NCI-H2029 (cell line): ENCODE results near the gene LRRC53.
A peak's percentile ranks its signal among the peaks of the same experiment; 100 is the strongest.

Experiments
- DNase-seq: peaks from one replicate; lab custom pipeline; 2025; lab: John Stamatoyannopoulos, UW

Gene LRRC53

GRCh38 chr1:74512170-74512915, at the start of gene LRRC53:
LRRC53 (minus strand) TSS chr1:74512611; CDS start chr1:74483349, 29,262 bp downstream.
- DNase-seq = no peak

GRCh38 chr1:74549932-74550331, 37.5 kb upstream of the LRRC53 start:
- DNase-seq = no peak

GRCh38 chr1:74548961-74549750, 36.7 kb upstream of the LRRC53 start:
- no peak for DNase-seq

GRCh38 chr1:74545821-74546220, 33.4 kb upstream of the LRRC53 start:
- no peak for DNase-seq

GRCh38 chr1:74534241-74534640, 21.8 kb upstream of the LRRC53 start:
- no peak for DNase-seq

- no peak for DNase-seq
Measured at GRCh38 chr1:74531796-74532195, 19.4 kb upstream of the LRRC53 start.

- DNase-seq = no peak
Measured at GRCh38 chr1:74530892-74531291, 18.5 kb upstream of the LRRC53 start.

- no peak for DNase-seq
Measured at GRCh38 chr1:74528123-74528522, 15.7 kb upstream of the LRRC53 start.

GRCh38 chr1:74526708-74527107, 14.3 kb upstream of the LRRC53 start:
- DNase-seq = no peak

- no peak for DNase-seq
Measured at GRCh38 chr1:74523873-74524480, 11.6 kb upstream of the LRRC53 start.

GRCh38 chr1:74522148-74522547, 9.7 kb upstream of the LRRC53 start:
- no peak for DNase-seq

GRCh38 chr1:74517599-74518051, 5.2 kb upstream of the LRRC53 start:
- no peak for DNase-seq

GRCh38 chr1:74513411-74514300, 1.2 kb upstream of the LRRC53 start:
- no peak for DNase-seq

GRCh38 chr1:74508449-74508848, 4.0 kb downstream of the LRRC53 start:
- DNase-seq = no peak

GRCh38 chr1:74505928-74506710, 6.3 kb downstream of the LRRC53 start:
- DNase-seq = no peak

- no peak for DNase-seq
Measured at GRCh38 chr1:74504933-74505512, 7.4 kb downstream of the LRRC53 start.

- DNase-seq = peak; percentile 4
Measured at GRCh38 chr1:74504125-74504932, 8.1 kb downstream of the LRRC53 start.

- no peak for DNase-seq
Measured at GRCh38 chr1:74502858-74503257, 9.6 kb downstream of the LRRC53 start.

- no peak for DNase-seq
Measured at GRCh38 chr1:74502432-74502831, 10.0 kb downstream of the LRRC53 start.

- no peak for DNase-seq
Measured at GRCh38 chr1:74498901-74499300, 13.5 kb downstream of the LRRC53 start.
